Transverse colon (tissue), 4 donors: ENCODE data around the gene HSPA5. TPM values are rescaled to one million over a fixed set of nuclear protein-coding genes. Genes with fewer than 3 reads are reported as not detected.

Experiments used
- DNase-seq: peaks from one replicate; pipeline ENCODE4 v3.0.0-alpha.2; 2019
- H3K27ac ChIP-seq, 4 donors: fragments of 200-600 bp; sonication (generic); 2 replicates each; pipeline ENCODE4 v1.5.1; 2016 to 2018; ENCODE audit warnings: inconsistent platforms in 4 of 4
- H3K27me3 ChIP-seq: fragments of 200-600 bp; sonication (generic); 2 replicates; pipeline ENCODE4 v1.5.1; 2017; ENCODE audit warnings: inconsistent platforms
- H3K36me3 ChIP-seq, 4 donors: fragments of 200-600 bp; sonication (generic); 2 replicates each; pipeline ENCODE4 v1.5.1; 2017 to 2019; ENCODE audit warnings: inconsistent platforms in 4 of 4
- H3K4me1 ChIP-seq, 4 donors: fragments of 200-600 bp; sonication (generic); 2 replicates each; pipeline ENCODE4 v1.5.1; 2017 to 2020; ENCODE audit warnings: inconsistent platforms in 4 of 4
- H3K4me3 ChIP-seq, 4 donors: fragments of 200-600 bp; sonication (generic); 1 replicate in 1 of 4; 2 replicates in 3 of 4; pipeline versions ENCODE4 v1.5.1 to v1.6.1; 2017 to 2019; ENCODE audit warnings: inconsistent platforms in 4 of 4
- H3K9me3 ChIP-seq, 2 donors: fragments of 200-600 bp; sonication (generic); 2 replicates each; pipeline ENCODE4 v1.5.1; 2017 to 2019; ENCODE audit warnings: inconsistent platforms in 2 of 2
- EP300 ChIP-seq: sonication (generic); formaldehyde crosslinking; IDR thresholded peaks from one replicate; pipeline ENCODE4 v1.6.1; 2017; ENCODE audit warnings: antibody characterized with exemption, low read depth
- POLR2A ChIP-seq: fragments of 450-650 bp; IDR thresholded peaks from one replicate; pipeline ENCODE4 v1.6.1; 2016; ENCODE audit warnings: antibody characterized with exemption, mild to moderate bottlenecking, moderate library complexity
- POLR2AphosphoS5 ChIP-seq, 3 donors: sonication (generic); formaldehyde crosslinking; IDR thresholded peaks; one replicate each; pipeline ENCODE4 v1.6.1; 2016; ENCODE audit warnings: antibody characterized with exemption in 3 of 3
- WGBS, 2 donors: methylation state at CpG; one replicate each; pipeline ENCODE4 v1.1.5; 2018; ENCODE audit warnings: low coverage in 1 of 2; 5-methylcytosine and 5-hydroxymethylcytosine counted together
- in situ Hi-C, 4 donors: fragments of 200-750 bp; cut with MboI; loops; one replicate each; pipeline versions ENCODE4 v1.15.0 to v1.15.1; 2017; ENCODE audit warnings: low sequenced_read_pairs in 3 of 4, low pct_ligation_motif_present in 1 of 4, low pct_unique_long_range_greater_than_20kb in 1 of 4
- intact Hi-C: fragments of 100-400 bp; cut with DNase I; formaldehyde crosslinking; loops from one replicate; pipeline ENCODE4 v1.15.1; 2023; ENCODE audit warnings: low total_unique reads
- total RNA-seq, 4 donors: library from RNA; depleted of rRNA; stranded (reverse); fragments of >200 nt; gene quantifications; one replicate each; pipeline ENCODE4 v1.1.0, GENCODE V29; 2016
- TF ChIP-seq, protein P1 (sequence below), 5 experiments: fragments of 200-600 bp in 3 of 5; fragments of 450-650 bp in 2 of 5; sonication (generic) in 3 of 5; IDR thresholded peaks; 1 replicate in 2 of 5; 2 replicates in 3 of 5; pipeline ENCODE4 v1.5.1; 2016 to 2017; ENCODE audit warnings: antibody characterized with exemption in 5 of 5, inconsistent platforms in 3 of 5, mild to moderate bottlenecking in 2 of 5, moderate library complexity in 1 of 5

The HSPA5 gene
- total RNA-seq, 4 donors from 2014 or later = 49.8 to 115 (median 66.1) TPM

DNA sequence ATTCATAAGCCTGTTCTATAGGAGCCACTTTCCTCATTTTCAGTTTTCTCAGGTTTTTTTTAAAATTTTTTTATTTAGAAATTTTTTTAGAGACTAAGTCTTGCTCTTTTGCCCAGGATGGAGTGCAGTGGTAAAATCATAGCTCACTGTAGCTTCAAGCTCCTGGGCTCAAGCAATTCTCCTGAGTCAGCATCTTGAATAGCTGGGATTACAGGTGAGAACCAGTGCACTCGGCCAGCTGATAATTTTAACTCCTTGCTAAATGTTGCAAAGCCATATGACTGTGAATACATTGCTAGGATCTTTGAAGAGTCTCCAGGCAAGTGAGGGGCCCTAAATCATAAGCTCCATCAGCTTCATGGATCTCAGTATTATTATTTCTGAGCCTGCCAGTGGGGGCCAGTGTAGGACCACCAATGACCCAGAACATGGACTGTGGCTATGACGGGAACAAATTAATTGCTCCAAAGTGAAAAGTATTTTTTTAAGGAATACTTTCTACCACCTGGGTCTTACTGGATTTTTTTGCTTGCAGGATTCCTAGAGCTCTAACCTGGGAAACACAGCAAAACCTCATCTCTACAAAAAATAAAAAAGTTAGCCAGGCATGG, 14.7 kb upstream of the HSPA5 start:
- Histone ChIP-seq H3K36me3 (no peaks in the 10 kb centered on the region), H3K4me1 (peaks cover 0 to 12% (median 2%) of the 10 kb centered on the region in 4 donors), H3K4me3 (no peak overlapping the region), H3K27me3 (no peaks in the 10 kb centered on the region), H3K27ac (no peak overlapping the region), H3K9me3 (no peaks in the 10 kb centered on the region)
- in situ Hi-C loops (no loop called here), intact Hi-C loops (no loop called here)
- WGBS, 2 donors = 38 to 39% methylated on average over 2 of the region's 2 CpGs
- TF ChIP-seq POLR2AphosphoS5 (IDR thresholded peaks at IDR 0.05) (no peak), EP300 (no peak), POLR2A (no peak)
- TF ChIP-seq, protein P1, sequence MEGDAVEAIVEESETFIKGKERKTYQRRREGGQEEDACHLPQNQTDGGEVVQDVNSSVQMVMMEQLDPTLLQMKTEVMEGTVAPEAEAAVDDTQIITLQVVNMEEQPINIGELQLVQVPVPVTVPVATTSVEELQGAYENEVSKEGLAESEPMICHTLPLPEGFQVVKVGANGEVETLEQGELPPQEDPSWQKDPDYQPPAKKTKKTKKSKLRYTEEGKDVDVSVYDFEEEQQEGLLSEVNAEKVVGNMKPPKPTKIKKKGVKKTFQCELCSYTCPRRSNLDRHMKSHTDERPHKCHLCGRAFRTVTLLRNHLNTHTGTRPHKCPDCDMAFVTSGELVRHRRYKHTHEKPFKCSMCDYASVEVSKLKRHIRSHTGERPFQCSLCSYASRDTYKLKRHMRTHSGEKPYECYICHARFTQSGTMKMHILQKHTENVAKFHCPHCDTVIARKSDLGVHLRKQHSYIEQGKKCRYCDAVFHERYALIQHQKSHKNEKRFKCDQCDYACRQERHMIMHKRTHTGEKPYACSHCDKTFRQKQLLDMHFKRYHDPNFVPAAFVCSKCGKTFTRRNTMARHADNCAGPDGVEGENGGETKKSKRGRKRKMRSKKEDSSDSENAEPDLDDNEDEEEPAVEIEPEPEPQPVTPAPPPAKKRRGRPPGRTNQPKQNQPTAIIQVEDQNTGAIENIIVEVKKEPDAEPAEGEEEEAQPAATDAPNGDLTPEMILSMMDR (IDR thresholded peaks at IDR 0.05) = no peak
- no peak for DNase-seq

DNA sequence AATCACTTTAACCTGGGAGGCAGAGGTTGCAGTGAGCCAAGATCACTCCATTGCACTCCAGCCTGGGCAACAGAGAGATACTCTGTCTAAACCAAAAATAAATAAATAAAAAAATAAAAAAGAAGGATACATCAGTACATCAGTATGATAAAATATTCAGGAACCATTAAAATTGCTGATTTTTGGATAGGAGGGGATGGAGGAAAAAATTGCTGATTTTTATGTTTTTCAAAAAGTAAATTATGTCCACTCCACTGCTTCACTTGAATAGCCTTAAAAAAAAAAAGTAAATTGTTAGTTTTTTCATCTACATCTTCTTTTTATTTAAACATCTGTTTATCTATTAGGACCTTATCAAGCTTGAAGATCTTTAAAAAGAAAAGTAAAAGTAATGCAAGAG, 13.1 kb upstream of the HSPA5 start:
- no peaks in the 10 kb centered on the region for H3K36me3 ChIP-seq
- TF ChIP-seq POLR2AphosphoS5 (IDR thresholded peaks at IDR 0.05) (no peak), EP300 (no peak), POLR2A (no peak)
- TF ChIP-seq, protein P1 (IDR thresholded peaks at IDR 0.05) = no peak
- no peak for DNase-seq
- no peaks in the 10 kb centered on the region for H3K4me1 ChIP-seq
- no peaks in the 10 kb centered on the region for H3K27me3 ChIP-seq
- no peaks in the 10 kb centered on the region for H3K9me3 ChIP-seq
- in situ Hi-C loops = no loop called here
- intact Hi-C loops = no loop called here
- no peak overlapping the region for H3K27ac ChIP-seq
- no peak overlapping the region for H3K4me3 ChIP-seq

DNA sequence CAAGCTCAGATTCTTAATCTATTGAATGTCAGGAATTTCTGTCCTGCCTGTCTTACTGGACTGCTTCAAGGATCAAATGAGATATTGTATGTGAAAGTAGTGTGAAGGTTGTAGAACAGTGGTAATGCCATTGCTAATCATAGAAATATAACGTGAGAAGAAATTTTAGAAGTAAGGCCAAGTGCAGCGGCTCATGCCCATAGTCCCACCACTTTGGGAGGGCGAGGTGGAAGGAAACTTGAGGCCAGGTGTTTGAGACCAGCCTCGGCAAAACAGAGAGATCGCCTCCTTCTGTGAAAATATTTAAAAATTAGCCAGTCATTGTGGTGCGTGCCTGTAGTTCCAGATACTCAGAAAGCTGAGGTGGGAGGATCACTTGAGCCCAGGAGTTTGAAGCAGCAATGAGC, 5.1 kb upstream of the HSPA5 start:
- Histone ChIP-seq H3K27ac (no peak overlapping the region), H3K4me3 (no peak overlapping the region), H3K9me3 (no peaks in the 10 kb centered on the region), H3K4me1 (peaks cover 0 to 7% (median 5%) of the 10 kb centered on the region in 4 donors), H3K36me3 (no peaks in the 10 kb centered on the region), H3K27me3 (no peaks in the 10 kb centered on the region)
- TF ChIP-seq POLR2AphosphoS5 (IDR thresholded peaks at IDR 0.05) (no peak), EP300 (no peak), POLR2A (no peak)
- TF ChIP-seq, protein P1 (IDR thresholded peaks at IDR 0.05) = no peak
- in situ Hi-C loops = no loop called here
- intact Hi-C loops = no loop called here
- DNase-seq = no peak
- WGBS, 2 donors = 82% methylated on average over 6 of the region's 6 CpGs; no CpG with 5 or more reads in 1 of the 2 donors

DNA sequence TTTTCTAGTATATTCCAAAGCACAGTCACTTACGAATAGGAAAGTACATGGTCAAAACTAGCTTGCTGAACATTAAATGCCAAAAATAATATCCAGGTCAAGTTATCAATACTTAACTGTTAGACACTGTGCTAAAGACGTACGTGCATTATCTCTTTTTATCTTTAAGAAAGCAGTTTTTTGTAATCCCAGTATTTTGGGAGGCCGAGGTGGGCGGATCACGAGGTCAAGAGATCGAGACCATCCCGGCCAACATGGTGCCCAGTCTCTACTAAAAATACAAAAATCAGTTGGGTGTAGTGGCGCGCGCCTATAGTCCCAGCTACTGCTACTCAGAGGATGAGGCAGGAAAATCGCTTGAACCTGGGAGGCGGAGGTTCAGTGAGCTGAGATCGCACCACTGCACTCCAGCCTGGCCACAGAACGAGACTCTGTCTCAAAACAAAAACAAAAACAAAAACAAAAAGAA, 2.7 kb upstream of the HSPA5 start:
- in situ Hi-C loops (no loop called here), intact Hi-C loops (no loop called here)
- TF ChIP-seq EP300 (no peak), POLR2AphosphoS5 (IDR thresholded peaks at IDR 0.05) (no peak), POLR2A (no peak)
- TF ChIP-seq, protein P1 (IDR thresholded peaks at IDR 0.05) = no peak
- DNase-seq = no peak
- H3K9me3 ChIP-seq = no peaks in the 10 kb centered on the region
- H3K4me3 ChIP-seq = no peak overlapping the region
- no peak overlapping the region for H3K27ac ChIP-seq
- no peaks in the 10 kb centered on the region for H3K27me3 ChIP-seq
- peaks cover 11 to 20% (median 17%) of the 10 kb centered on the region in 4 donors for H3K4me1 ChIP-seq
- peaks cover 0 to 5% (median 2%) of the 10 kb centered on the region in 4 donors for H3K36me3 ChIP-seq
- 92 to 94% methylated on average over 15 of the region's 15 CpGs for whole genome bisulfite sequencing, 2 donors
